Measurements from ENCODE around the gene KRT40.

GRCh38 chr17:41003926-41004325 lies 19.8 kb upstream of the KRT40 start:
- TF ChIP-seq, protein P1, sequence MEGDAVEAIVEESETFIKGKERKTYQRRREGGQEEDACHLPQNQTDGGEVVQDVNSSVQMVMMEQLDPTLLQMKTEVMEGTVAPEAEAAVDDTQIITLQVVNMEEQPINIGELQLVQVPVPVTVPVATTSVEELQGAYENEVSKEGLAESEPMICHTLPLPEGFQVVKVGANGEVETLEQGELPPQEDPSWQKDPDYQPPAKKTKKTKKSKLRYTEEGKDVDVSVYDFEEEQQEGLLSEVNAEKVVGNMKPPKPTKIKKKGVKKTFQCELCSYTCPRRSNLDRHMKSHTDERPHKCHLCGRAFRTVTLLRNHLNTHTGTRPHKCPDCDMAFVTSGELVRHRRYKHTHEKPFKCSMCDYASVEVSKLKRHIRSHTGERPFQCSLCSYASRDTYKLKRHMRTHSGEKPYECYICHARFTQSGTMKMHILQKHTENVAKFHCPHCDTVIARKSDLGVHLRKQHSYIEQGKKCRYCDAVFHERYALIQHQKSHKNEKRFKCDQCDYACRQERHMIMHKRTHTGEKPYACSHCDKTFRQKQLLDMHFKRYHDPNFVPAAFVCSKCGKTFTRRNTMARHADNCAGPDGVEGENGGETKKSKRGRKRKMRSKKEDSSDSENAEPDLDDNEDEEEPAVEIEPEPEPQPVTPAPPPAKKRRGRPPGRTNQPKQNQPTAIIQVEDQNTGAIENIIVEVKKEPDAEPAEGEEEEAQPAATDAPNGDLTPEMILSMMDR (IDR thresholded peaks at IDR 0.05) = no peak
- no peak for TF ChIP-seq POLR2A (IDR thresholded peaks at IDR 0.05)

All from adrenal gland (tissue), 5 donors.